ENCODE data around the gene WBP2NL. TPM values are rescaled to one million over a fixed set of nuclear protein-coding genes. Genes with fewer than 3 reads are reported as not detected.

WBP2NL gene
- total RNA-seq, 4 donors from 2014 or later: 3.0 to 6.8 (median 3.5) TPM

DNA sequence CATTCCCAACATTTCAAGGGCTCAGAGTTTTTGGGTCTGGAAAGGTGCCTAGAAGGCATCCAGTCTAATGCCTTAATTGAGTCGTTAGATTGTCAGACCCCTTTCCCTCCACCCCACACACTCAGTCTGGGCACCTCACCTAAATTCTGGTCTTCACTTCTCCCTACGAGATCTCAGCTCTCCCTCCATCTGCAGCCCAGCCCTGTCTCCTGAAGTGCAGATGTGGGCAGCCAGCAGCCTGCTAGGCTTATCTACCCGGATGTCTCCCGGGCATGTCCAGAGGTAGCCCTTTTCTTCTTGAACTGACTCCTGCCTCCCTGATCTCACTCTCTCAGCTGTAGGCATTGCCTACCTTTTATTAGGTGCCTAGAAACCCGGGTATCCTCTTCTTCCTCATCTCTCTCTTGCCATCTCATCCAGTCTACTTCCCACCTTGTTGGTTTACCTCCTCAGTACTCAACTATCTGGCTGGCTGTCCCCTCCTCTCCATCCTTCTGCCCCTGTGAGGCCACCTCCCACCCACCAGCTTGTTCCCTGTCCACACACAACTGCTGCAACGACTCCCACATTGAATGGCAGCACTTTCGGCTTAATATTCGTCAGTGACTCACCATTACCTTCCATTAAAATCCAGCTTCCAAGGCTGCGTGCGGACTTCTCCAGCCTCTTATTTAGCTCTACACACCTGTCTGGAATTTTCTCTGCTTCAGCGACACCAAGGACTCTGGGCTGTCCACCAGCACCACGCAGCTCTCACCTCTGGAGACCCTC, 23.1 kb upstream of the WBP2NL start:
- peaks cover 0 to 25% (median 2%) of the 10 kb centered on the region in 4 donors for H3K4me1 ChIP-seq
- H3K4me3 ChIP-seq: no peak overlapping the region
- no peak for TF ChIP-seq EP300 (IDR thresholded peaks at IDR 0.05)
- TF ChIP-seq, protein P1, sequence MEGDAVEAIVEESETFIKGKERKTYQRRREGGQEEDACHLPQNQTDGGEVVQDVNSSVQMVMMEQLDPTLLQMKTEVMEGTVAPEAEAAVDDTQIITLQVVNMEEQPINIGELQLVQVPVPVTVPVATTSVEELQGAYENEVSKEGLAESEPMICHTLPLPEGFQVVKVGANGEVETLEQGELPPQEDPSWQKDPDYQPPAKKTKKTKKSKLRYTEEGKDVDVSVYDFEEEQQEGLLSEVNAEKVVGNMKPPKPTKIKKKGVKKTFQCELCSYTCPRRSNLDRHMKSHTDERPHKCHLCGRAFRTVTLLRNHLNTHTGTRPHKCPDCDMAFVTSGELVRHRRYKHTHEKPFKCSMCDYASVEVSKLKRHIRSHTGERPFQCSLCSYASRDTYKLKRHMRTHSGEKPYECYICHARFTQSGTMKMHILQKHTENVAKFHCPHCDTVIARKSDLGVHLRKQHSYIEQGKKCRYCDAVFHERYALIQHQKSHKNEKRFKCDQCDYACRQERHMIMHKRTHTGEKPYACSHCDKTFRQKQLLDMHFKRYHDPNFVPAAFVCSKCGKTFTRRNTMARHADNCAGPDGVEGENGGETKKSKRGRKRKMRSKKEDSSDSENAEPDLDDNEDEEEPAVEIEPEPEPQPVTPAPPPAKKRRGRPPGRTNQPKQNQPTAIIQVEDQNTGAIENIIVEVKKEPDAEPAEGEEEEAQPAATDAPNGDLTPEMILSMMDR (IDR thresholded peaks at IDR 0.05): no peak
- H3K27me3 ChIP-seq: peaks cover 0 to 40% of the 10 kb centered on the region in 2 donors
- peak overlapping the region in 3 of 4 donors; percentile 36 to 79 (median 76) for H3K27ac ChIP-seq
- no peaks in the 10 kb centered on the region for H3K36me3 ChIP-seq
- WGBS, 2 donors: 66 to 69% methylated on average over 12 of the region's 12 CpGs
- H3K9me3 ChIP-seq: no peaks in the 10 kb centered on the region
- no peak for DNase-seq (ENCODE audit: low spot score in 2 of 2)

DNA sequence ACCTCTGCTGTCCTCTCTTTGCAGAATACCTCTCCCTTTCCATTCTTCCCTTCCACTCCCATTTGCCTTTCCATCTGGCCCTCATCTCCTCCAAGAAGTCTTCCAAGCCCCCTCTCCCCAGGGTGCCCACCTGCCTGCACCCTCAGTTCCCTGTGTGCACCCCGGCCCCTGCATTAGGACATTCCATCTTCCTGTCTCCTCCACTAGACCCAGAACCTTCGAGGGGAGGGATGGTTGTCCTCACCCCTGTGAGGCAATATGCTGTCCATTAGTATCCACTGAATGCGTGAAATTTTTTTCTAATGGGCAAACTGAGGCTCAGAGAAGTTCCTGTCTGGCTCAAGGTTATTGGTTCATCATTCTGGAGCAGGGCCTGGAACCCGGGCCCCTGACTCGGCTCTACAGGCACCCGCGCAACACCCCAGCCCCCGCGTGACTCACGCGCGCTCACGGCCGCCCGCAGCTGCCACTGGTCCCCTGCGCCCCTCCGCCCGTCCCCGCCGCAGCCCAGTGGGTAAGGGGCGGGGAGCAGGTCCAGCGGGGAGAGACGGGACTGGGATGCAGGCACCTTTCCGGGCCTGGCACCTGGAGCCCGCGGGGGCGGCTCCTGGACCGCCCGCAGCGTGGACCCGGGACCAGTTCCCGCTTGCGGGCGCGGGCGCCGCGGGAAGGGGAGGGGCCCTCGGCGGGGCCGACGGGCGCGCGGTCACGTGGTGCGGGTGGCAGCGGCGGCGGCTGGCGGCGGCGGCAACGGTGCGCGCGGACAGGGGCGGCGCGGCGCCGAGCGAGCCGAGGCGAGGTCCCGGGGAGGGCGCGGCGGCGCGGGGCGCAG, 22.3 kb upstream of the WBP2NL start:
- WGBS, 2 donors: 3 to 14% methylated on average over 9 to 29 of the region's 72 CpGs
- H3K4me3 ChIP-seq: peak overlapping the region; percentile 41 to 61 (median 50)
- TF ChIP-seq EP300 (IDR thresholded peaks at IDR 0.05) (no peak), POLR2A (IDR thresholded peaks at IDR 0.05) (no peak)
- TF ChIP-seq, protein P1 (IDR thresholded peaks at IDR 0.05): no peak

DNA sequence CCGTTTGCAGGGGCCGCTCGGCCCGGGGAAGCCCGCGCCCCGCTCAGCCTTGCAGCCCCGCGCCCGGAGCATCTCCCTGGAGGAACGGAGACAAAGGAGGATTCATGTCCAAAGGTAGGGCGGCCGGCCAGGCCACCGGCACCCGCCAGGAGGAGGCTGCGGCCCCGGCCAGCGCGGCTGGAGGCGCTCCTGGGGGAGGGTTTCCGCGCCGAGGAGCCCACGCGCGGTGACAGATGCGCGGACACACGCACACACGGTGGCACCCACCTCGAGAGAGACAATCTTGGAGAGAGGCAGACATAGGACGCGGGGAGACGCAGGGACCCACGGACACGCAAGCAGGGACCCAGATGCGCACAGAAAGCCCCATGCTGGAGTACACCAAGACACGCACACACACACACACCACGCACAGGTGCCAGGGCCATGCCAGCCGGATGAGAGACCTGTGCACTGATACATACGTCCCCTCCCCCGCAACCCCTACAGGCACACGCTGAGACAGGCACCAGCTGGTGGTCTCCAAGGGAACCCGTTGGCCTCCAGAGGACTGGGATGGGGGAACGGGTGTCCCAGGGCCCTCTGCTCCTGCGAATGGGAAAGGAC, 21.5 kb upstream of the WBP2NL start:
- no peak for DNase-seq (ENCODE audit: low spot score in 2 of 2)
- Histone ChIP-seq H3K27me3 (peaks cover 0 to 40% of the 10 kb centered on the region in 2 donors), H3K36me3 (no peaks in the 10 kb centered on the region), H3K27ac (peak overlapping the region in 3 of 4 donors; percentile 42 to 79 (median 60)), H3K4me1 (peaks cover 0 to 25% (median 2%) of the 10 kb centered on the region in 4 donors), H3K4me3 (peak overlapping the region; percentile 34 to 61 (median 50)), H3K9me3 (no peaks in the 10 kb centered on the region)
- whole genome bisulfite sequencing, 2 donors: 1 to 4% methylated on average over 19 to 35 of the region's 46 CpGs
- TF ChIP-seq EP300 (IDR thresholded peaks at IDR 0.05) (no peak), POLR2A (IDR thresholded peaks at IDR 0.05) (no peak)
- TF ChIP-seq, protein P1 (IDR thresholded peaks at IDR 0.05): no peak

More for the DNA sequence above, 22.3 kb upstream of the WBP2NL start:
- Histone ChIP-seq H3K27ac (peak overlapping the region in 3 of 4 donors; percentile 36 to 79 (median 76)), H3K9me3 (no peaks in the 10 kb centered on the region), H3K36me3 (no peaks in the 10 kb centered on the region), H3K27me3 (peaks cover 0 to 40% of the 10 kb centered on the region in 2 donors), H3K4me1 (peaks cover 0 to 25% (median 2%) of the 10 kb centered on the region in 4 donors)
- no peak for DNase-seq (ENCODE audit: low spot score in 2 of 2)

DNA sequence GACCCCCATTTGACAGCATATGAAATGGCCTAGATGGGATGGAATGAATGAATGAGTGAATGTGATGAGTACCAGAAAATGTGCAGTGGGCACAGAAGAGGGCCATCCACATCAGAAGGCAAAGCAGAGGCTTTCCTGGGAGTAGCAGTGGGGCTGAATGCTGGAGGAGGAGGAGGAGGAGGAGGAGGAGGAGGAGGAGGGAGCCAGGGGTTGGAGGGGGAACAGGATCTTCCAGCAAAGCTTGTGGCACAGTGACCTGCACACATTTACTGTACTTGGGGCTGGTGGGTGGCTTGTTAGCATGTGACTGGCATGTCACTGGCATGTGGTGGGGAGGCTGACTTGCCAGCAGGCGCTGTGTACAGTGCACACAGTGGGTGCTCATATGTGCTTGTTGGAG, 19.9 kb upstream of the WBP2NL start:
- DNase-seq (ENCODE audit: low spot score in 2 of 2): no peak
- no peak for TF ChIP-seq EP300 (IDR thresholded peaks at IDR 0.05)
- TF ChIP-seq, protein P1 (IDR thresholded peaks at IDR 0.05): no peak
- no peak for TF ChIP-seq POLR2A (IDR thresholded peaks at IDR 0.05)
- 100% methylated on average over 1 of the region's 1 CpG for WGBS, 2 donors
- Histone ChIP-seq H3K9me3 (no peaks in the 10 kb centered on the region), H3K4me3 (no peak overlapping the region), H3K27ac (peak overlapping the region in 1 of 4 donors; percentile 79), H3K36me3 (no peaks in the 10 kb centered on the region), H3K4me1 (peaks cover 0 to 25% (median 2%) of the 10 kb centered on the region in 4 donors), H3K27me3 (peaks cover 0 to 29% of the 10 kb centered on the region in 2 donors)

Data from tibial nerve (tissue), 4 donors.